ENCODE data around the gene CBR1. TPM values are rescaled to one million over a fixed set of nuclear protein-coding genes. Genes with fewer than 3 reads are reported as not detected.

The CBR1 gene
- total and polyA plus RNA-seq, 2 donors (not counting 1 experiment from before 2014, with no cell fraction given) = 12.4 to 14.4 TPM

GRCh38 chr21:36072453-36073162, 2.8 kb downstream of the CBR1 start:
- Histone ChIP-seq H3K9ac (ENCODE audit: low read length) (no peak overlapping the region), H3K27me3 (replicated peaks in 1 of 4; ENCODE audit: control extremely low read depth in 1 of 4, control insufficient read depth in 3 of 4, insufficient read depth in 4 of 4, low read length in 3 of 4) (no peaks in the 10 kb centered on the region), H3K4me1 (ENCODE audit: control insufficient read depth in 2 of 2, insufficient read depth in 2 of 2, low read length in 2 of 2) (peaks cover 20 to 29% of the 10 kb centered on the region in 2 donors), H3K9me3 (ENCODE audit: control extremely low read depth in 1 of 3, control insufficient read depth in 2 of 3, insufficient read depth in 1 of 3, low read length in 2 of 3) (peaks cover 2 to 12% (median 11%) of the 10 kb centered on the region in 3 donors), H2AFZ (ENCODE audit: insufficient read depth, low read depth, low read length, poor library complexity, severe bottlenecking) (no peak overlapping the region), H3K27ac (ENCODE audit: low read length in 2 of 2) (no peak overlapping the region), H3K4me2 (replicated peaks; ENCODE audit: low read depth, low read length, poor library complexity, severe bottlenecking) (no peak overlapping the region), H3K4me3 (ENCODE audit: control extremely low read depth in 1 of 5, extremely low read depth in 1 of 5, insufficient read depth in 1 of 5, low read depth in 2 of 5, low read length in 4 of 5) (no peak overlapping the region), H4K20me1 (ENCODE audit: control insufficient read depth, insufficient read depth, low read length, poor library complexity, severe bottlenecking) (no peaks in the 10 kb centered on the region), H3K79me2 (ENCODE audit: control insufficient read depth, insufficient read depth, low read length) (no peaks in the 10 kb centered on the region), H3K36me3 (replicated peaks in 1 of 2; ENCODE audit: control extremely low read depth in 1 of 2, control insufficient read depth in 1 of 2, extremely low read depth in 1 of 2, insufficient read depth in 2 of 2, low read length in 1 of 2) (peaks cover 0 to 16% of the 10 kb centered on the region in 2 experiments)
- Mint-ChIP-seq H3K9me3 (ENCODE audit: insufficient read depth) (peaks cover 2% of the 10 kb centered on the region), H3K27me3 (no peaks in the 10 kb centered on the region), H3K27ac (no peak overlapping the region), H3K4me1 (peaks cover 47% of the 10 kb centered on the region), H3K4me3 (no peak overlapping the region)
- CTCF ChIA-PET = interaction anchor here (0.6 to 1.5 kb wide), 4 partner anchors 8 to 53 kb away, joined by 3 to 4 read pairs (median 3); no protein-coding TSS in a partner anchor
- DNase-seq (no peak), ATAC-seq (ENCODE audit: low read depth) (no peak)
- no peak for TF ChIP-seq EZH2 (IDR thresholded peaks at IDR 0.05; ENCODE audit: borderline replicate concordance, insufficient read depth, low read depth, low read length, poor library complexity, severe bottlenecking)
- TF ChIP-seq, protein P1, sequence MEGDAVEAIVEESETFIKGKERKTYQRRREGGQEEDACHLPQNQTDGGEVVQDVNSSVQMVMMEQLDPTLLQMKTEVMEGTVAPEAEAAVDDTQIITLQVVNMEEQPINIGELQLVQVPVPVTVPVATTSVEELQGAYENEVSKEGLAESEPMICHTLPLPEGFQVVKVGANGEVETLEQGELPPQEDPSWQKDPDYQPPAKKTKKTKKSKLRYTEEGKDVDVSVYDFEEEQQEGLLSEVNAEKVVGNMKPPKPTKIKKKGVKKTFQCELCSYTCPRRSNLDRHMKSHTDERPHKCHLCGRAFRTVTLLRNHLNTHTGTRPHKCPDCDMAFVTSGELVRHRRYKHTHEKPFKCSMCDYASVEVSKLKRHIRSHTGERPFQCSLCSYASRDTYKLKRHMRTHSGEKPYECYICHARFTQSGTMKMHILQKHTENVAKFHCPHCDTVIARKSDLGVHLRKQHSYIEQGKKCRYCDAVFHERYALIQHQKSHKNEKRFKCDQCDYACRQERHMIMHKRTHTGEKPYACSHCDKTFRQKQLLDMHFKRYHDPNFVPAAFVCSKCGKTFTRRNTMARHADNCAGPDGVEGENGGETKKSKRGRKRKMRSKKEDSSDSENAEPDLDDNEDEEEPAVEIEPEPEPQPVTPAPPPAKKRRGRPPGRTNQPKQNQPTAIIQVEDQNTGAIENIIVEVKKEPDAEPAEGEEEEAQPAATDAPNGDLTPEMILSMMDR (IDR thresholded peaks at IDR 0.05) = no peak
- POLR2A ChIA-PET = interaction anchor here (0.5 to 1.3 kb wide), 2 partner anchors 12 to 42 kb away, joined by 4 to 5 read pairs; partner anchors contain the start of gene SETD4
- WGBS (ENCODE audit: insufficient coverage) = 97% methylated on average over 10 of the region's 12 CpGs
- intact Hi-C loops (cut with micrococcal nuclease) = no loop called here

DNA sequence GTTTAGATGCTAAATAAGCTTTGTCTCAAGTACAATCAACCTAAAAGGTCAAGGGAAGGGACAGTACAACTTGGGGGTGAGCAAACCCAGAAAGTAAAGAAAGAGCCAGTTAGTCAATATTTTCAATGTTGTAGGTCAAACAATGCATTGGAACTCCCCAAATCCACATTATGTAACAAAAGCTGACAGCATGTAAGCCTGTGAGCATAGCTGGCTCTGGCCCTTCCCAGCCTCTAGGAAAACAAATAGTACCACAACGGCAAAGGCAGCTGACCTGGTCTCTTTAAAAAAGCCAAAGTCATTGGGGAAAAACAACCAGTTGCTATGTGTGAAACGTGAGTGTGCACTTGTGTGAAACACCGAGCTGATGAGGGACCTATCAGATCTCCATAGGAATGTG, 3.4 kb downstream of the CBR1 start:
- H3K4me1 ChIP-seq (ENCODE audit: control insufficient read depth in 2 of 2, insufficient read depth in 2 of 2, low read length in 2 of 2) = peaks cover 25 to 35% of the 10 kb centered on the region in 2 donors
- peaks cover 52% of the 10 kb centered on the region for H3K4me1 Mint-ChIP-seq
- 56% methylated on average over 3 of the region's 3 CpGs for WGBS (ENCODE audit: insufficient coverage)
- H3K27me3 ChIP-seq (replicated peaks in 1 of 4; ENCODE audit: control extremely low read depth in 1 of 4, control insufficient read depth in 3 of 4, insufficient read depth in 4 of 4, low read length in 3 of 4) = no peaks in the 10 kb centered on the region
- H3K9me3 ChIP-seq (ENCODE audit: control extremely low read depth in 1 of 3, control insufficient read depth in 2 of 3, insufficient read depth in 1 of 3, low read length in 2 of 3) = peaks cover 1 to 11% (median 11%) of the 10 kb centered on the region in 3 donors
- DNase-seq (no peak), ATAC-seq (ENCODE audit: low read depth) (no peak)
- no peaks in the 10 kb centered on the region for H4K20me1 ChIP-seq (ENCODE audit: control insufficient read depth, insufficient read depth, low read length, poor library complexity, severe bottlenecking)
- no peak overlapping the region for H3K4me3 Mint-ChIP-seq
- intact Hi-C loops (cut with micrococcal nuclease) = no loop called here
- H3K4me2 ChIP-seq (replicated peaks; ENCODE audit: low read depth, low read length, poor library complexity, severe bottlenecking) = no peak overlapping the region
- H3K9ac ChIP-seq (ENCODE audit: low read length) = no peak overlapping the region
- ChIA-PET CTCF (interaction anchor here (1.2 to 1.5 kb wide), 2 partner anchors 39 to 52 kb away, joined by 3 to 4 read pairs; no protein-coding TSS in a partner anchor), POLR2A (interaction anchor here (0.5 to 1.3 kb wide), 2 partner anchors 13 to 66 kb away, joined by 3 to 4 read pairs; partner anchors contain the start of gene SETD4)
- TF ChIP-seq, protein P1 (IDR thresholded peaks at IDR 0.05) = no peak
- no peak for TF ChIP-seq EZH2 (IDR thresholded peaks at IDR 0.05; ENCODE audit: borderline replicate concordance, insufficient read depth, low read depth, low read length, poor library complexity, severe bottlenecking)
- H3K27ac ChIP-seq (ENCODE audit: low read length in 2 of 2) = no peak overlapping the region
- no peak overlapping the region for H3K27ac Mint-ChIP-seq
- no peaks in the 10 kb centered on the region for H3K27me3 Mint-ChIP-seq
- no peak overlapping the region for H3K4me3 ChIP-seq (ENCODE audit: control extremely low read depth in 1 of 5, extremely low read depth in 1 of 5, insufficient read depth in 1 of 5, low read depth in 2 of 5, low read length in 4 of 5)
- H2AFZ ChIP-seq (ENCODE audit: insufficient read depth, low read depth, low read length, poor library complexity, severe bottlenecking) = no peak overlapping the region
- peaks cover 2% of the 10 kb centered on the region for H3K9me3 Mint-ChIP-seq (ENCODE audit: insufficient read depth)
- H3K36me3 ChIP-seq (replicated peaks in 1 of 2; ENCODE audit: control extremely low read depth in 1 of 2, control insufficient read depth in 1 of 2, extremely low read depth in 1 of 2, insufficient read depth in 2 of 2, low read length in 1 of 2) = peaks cover 0 to 16% of the 10 kb centered on the region in 2 experiments
- no peaks in the 10 kb centered on the region for H3K79me2 ChIP-seq (ENCODE audit: control insufficient read depth, insufficient read depth, low read length)

Measured in B cell (primary cell).